GM21367 (cell line): ENCODE data around the gene SDK1.

Experiments
- ATAC-seq: cut with Tn5 transposase; IDR thresholded peaks from one replicate; pipeline ENCODE4 v1.9.1; 2021; ENCODE audit not compliant: unreplicated experiment

The SDK1 gene

GRCh38 chr7:4269086-4269485, 968.0 kb downstream of the SDK1 start:
- ATAC-seq = no peak

- no peak for ATAC-seq
Measured at GRCh38 chr7:4269746-4270145, 968.7 kb downstream of the SDK1 start.

GRCh38 chr7:4270268-4270667, 969.2 kb downstream of the SDK1 start:
- no peak for ATAC-seq

GRCh38 chr7:4270941-4271715, 970.1 kb downstream of the SDK1 start:
- ATAC-seq = no peak

- ATAC-seq = no peak
Measured at GRCh38 chr7:4271716-4272015, 970.6 kb downstream of the SDK1 start.

- no peak for ATAC-seq
Measured at GRCh38 chr7:4272141-4272540, 971.1 kb downstream of the SDK1 start.

GRCh38 chr7:4273566-4274230, 972.6 kb downstream of the SDK1 start:
- no peak for ATAC-seq

- no peak for ATAC-seq
Measured at GRCh38 chr7:4274286-4274685, 973.2 kb downstream of the SDK1 start.

- no peak for ATAC-seq
Measured at GRCh38 chr7:4277936-4278335, 976.9 kb downstream of the SDK1 start.

GRCh38 chr7:4279216-4279615, 978.2 kb downstream of the SDK1 start:
- ATAC-seq = no peak

- ATAC-seq = no peak
Measured at GRCh38 chr7:4281231-4281993, 980.4 kb downstream of the SDK1 start.

GRCh38 chr7:4282434-4283223, 981.6 kb downstream of the SDK1 start:
- no peak for ATAC-seq

- ATAC-seq = no peak
Measured at GRCh38 chr7:4286351-4286750, 985.3 kb downstream of the SDK1 start.

GRCh38 chr7:4288791-4289394, 987.8 kb downstream of the SDK1 start:
- no peak for ATAC-seq

GRCh38 chr7:4297165-4297917, 996.3 kb downstream of the SDK1 start:
- ATAC-seq = no peak

- no peak for ATAC-seq
Measured at GRCh38 chr7:4297918-4298219, 996.8 kb downstream of the SDK1 start.

- ATAC-seq = no peak
Measured at GRCh38 chr7:4299431-4299830, 998.4 kb downstream of the SDK1 start.

- no peak for ATAC-seq
Measured at GRCh38 chr7:4302203-4302905, 1001.3 kb downstream of the SDK1 start.

GRCh38 chr7:4307316-4308204, 1006.5 kb downstream of the SDK1 start:
- ATAC-seq = no peak
